Measurements from ENCODE around the gene NINJ1.
"Not testable (repeated sequence)": the region's sequence is repeated elsewhere in the genome, so short reads cannot be mapped to it uniquely, and the experiment has no call there.

NINJ1 gene

GRCh38 chr9:93159601-93160471, 25.8 kb upstream of the NINJ1 start:
- DNase-seq (ENCODE audit: low spot score): peak; percentile 70

GRCh38 chr9:93156475-93157008, 22.5 kb upstream of the NINJ1 start:
- DNase-seq (ENCODE audit: low spot score): no peak

- DNase-seq (ENCODE audit: low spot score): peak; percentile 85
Observed at GRCh38 chr9:93155716-93156474, 21.8 kb upstream of the NINJ1 start.

GRCh38 chr9:93154293-93154903, 20.3 kb upstream of the NINJ1 start:
- DNase-seq (ENCODE audit: low spot score): no peak

- DNase-seq (ENCODE audit: low spot score): no peak
Observed at GRCh38 chr9:93151097-93151784, 17.2 kb upstream of the NINJ1 start.

- DNase-seq (ENCODE audit: low spot score): no peak
Observed at GRCh38 chr9:93149361-93149760, 15.3 kb upstream of the NINJ1 start.

- DNase-seq (ENCODE audit: low spot score): no peak
Observed at GRCh38 chr9:93148721-93149120, 14.7 kb upstream of the NINJ1 start.

GRCh38 chr9:93147632-93148031, 13.6 kb upstream of the NINJ1 start:
- no peak for DNase-seq (ENCODE audit: low spot score)

- DNase-seq (ENCODE audit: low spot score): not testable (repeated sequence)
Observed at GRCh38 chr9:93146696-93147095, 12.6 kb upstream of the NINJ1 start.

GRCh38 chr9:93143830-93144530, 9.9 kb upstream of the NINJ1 start:
- DNase-seq (ENCODE audit: low spot score): peak; percentile 98

GRCh38 chr9:93141771-93142483, 7.9 kb upstream of the NINJ1 start:
- DNase-seq (ENCODE audit: low spot score): no peak

GRCh38 chr9:93139365-93140182, 5.5 kb upstream of the NINJ1 start:
- DNase-seq (ENCODE audit: low spot score): no peak

- DNase-seq (ENCODE audit: low spot score): peak; percentile 49
Observed at GRCh38 chr9:93138171-93138764, 4.2 kb upstream of the NINJ1 start.

GRCh38 chr9:93137362-93137761, 3.3 kb upstream of the NINJ1 start:
- no peak for DNase-seq (ENCODE audit: low spot score)

GRCh38 chr9:93136011-93136440, 2.0 kb upstream of the NINJ1 start:
- peak; percentile 55 for DNase-seq (ENCODE audit: low spot score)

GRCh38 chr9:93134740-93135444, 841 bp upstream of the NINJ1 start:
- no peak for DNase-seq (ENCODE audit: low spot score)

GRCh38 chr9:93133681-93134014, 403 bp downstream of the NINJ1 start:
- peak; percentile 77 for DNase-seq (ENCODE audit: low spot score)

GRCh38 chr9:93132946-93133680, 938 bp downstream of the NINJ1 start:
- no peak for DNase-seq (ENCODE audit: low spot score)
